HG03175 (cell line): ENCODE data around the gene ARHGAP24.
"Not testable (repeated sequence)": the region's sequence is repeated elsewhere in the genome, so short reads cannot be mapped to it uniquely, and the experiment has no call there.

Source experiments
- ATAC-seq: cut with Tn5 transposase; IDR thresholded peaks from one replicate; pipeline ENCODE4 v1.9.1; 2021; ENCODE audit warnings: mild to moderate bottlenecking, moderate library complexity; ENCODE audit not compliant: unreplicated experiment

The ARHGAP24 gene

GRCh38 chr4:85993641-85994040, 518.7 kb downstream of the ARHGAP24 start:
- ATAC-seq = no peak

- ATAC-seq = no peak
Measured at GRCh38 chr4:85994576-85994975, 519.6 kb downstream of the ARHGAP24 start.

- ATAC-seq = peak; percentile 86
Measured at GRCh38 chr4:85995361-85995760, 520.4 kb downstream of the ARHGAP24 start.

GRCh38 chr4:86001591-86001990, 526.6 kb downstream of the ARHGAP24 start:
- ATAC-seq = no peak

GRCh38 chr4:86004030-86004429, 529.1 kb downstream of the ARHGAP24 start:
- ATAC-seq = no peak

GRCh38 chr4:86006057-86006456, 531.1 kb downstream of the ARHGAP24 start:
- no peak for ATAC-seq

GRCh38 chr4:86007042-86007441, 532.1 kb downstream of the ARHGAP24 start:
- ATAC-seq = no peak

- no peak for ATAC-seq
Measured at GRCh38 chr4:86011117-86011516, 536.2 kb downstream of the ARHGAP24 start.

- no peak for ATAC-seq
Measured at GRCh38 chr4:86013621-86014020, 538.7 kb downstream of the ARHGAP24 start.

- ATAC-seq = peak; percentile 62
Measured at GRCh38 chr4:86014599-86014998, 539.6 kb downstream of the ARHGAP24 start.

- no peak for ATAC-seq
Measured at GRCh38 chr4:86015412-86016350, 540.7 kb downstream of the ARHGAP24 start.

GRCh38 chr4:86019362-86019761, 544.4 kb downstream of the ARHGAP24 start:
- ATAC-seq = no peak

- no peak for ATAC-seq
Measured at GRCh38 chr4:86019906-86020305, 545.0 kb downstream of the ARHGAP24 start.

- ATAC-seq = not testable (repeated sequence)
Measured at GRCh38 chr4:86021671-86022070, 546.7 kb downstream of the ARHGAP24 start.

GRCh38 chr4:86026720-86027119, 551.8 kb downstream of the ARHGAP24 start:
- ATAC-seq = no peak

- ATAC-seq = no peak
Measured at GRCh38 chr4:86031927-86032326, 557.0 kb downstream of the ARHGAP24 start.

- no peak for ATAC-seq
Measured at GRCh38 chr4:86032476-86033022, 557.6 kb downstream of the ARHGAP24 start.

- no peak for ATAC-seq
Measured at GRCh38 chr4:86033171-86033570, 558.2 kb downstream of the ARHGAP24 start.

- no peak for ATAC-seq
Measured at GRCh38 chr4:86034616-86035015, 559.7 kb downstream of the ARHGAP24 start.

GRCh38 chr4:86035688-86036087, 560.7 kb downstream of the ARHGAP24 start:
- ATAC-seq = no peak

GRCh38 chr4:86036736-86037135, 561.8 kb downstream of the ARHGAP24 start:
- ATAC-seq = no peak

GRCh38 chr4:86038037-86038436, 563.1 kb downstream of the ARHGAP24 start:
- no peak for ATAC-seq
